Kidney (tissue), 14 donors: ENCODE results near the gene YPEL2. TPM values are rescaled to one million over a fixed set of nuclear protein-coding genes. Genes with fewer than 3 reads are reported as not detected.

Experiments used
- DNase-seq, 5 donors: peaks; one replicate each; pipeline ENCODE4 v3.0.0-alpha.2; 2013 to 2020
- FAIRE-seq: peaks from 2 replicates; lab custom pipeline; 2012; peaks lifted over from hg19 to GRCh38; lab: Jason Lieb, UNC
- H3K27ac ChIP-seq, 2 donors: one replicate each; pipeline ENCODE4 v1.7.0; 2013; ENCODE audit warnings: low read depth in 2 of 2, low read length in 2 of 2, inconsistent platforms in 1 of 2
- H3K27me3 ChIP-seq: one replicate; pipeline ENCODE4 v1.7.1; 2013; ENCODE audit warnings: low read length, inconsistent platforms; ENCODE audit not compliant: control insufficient read depth, insufficient read depth
- H3K36me3 ChIP-seq, 3 donors: one replicate each; pipeline versions ENCODE4 v1.7.0 to v1.7.1; 2013; ENCODE audit warnings: low read length in 3 of 3, control low read depth in 1 of 3, inconsistent platforms in 1 of 3; ENCODE audit not compliant: insufficient read depth in 3 of 3, control insufficient read depth in 2 of 3
- H3K4me1 ChIP-seq, 3 donors: one replicate each; pipeline versions ENCODE4 v1.7.0 to v1.7.1; 2013; ENCODE audit warnings: low read length in 3 of 3, inconsistent platforms in 1 of 3, low read depth in 1 of 3; ENCODE audit not compliant: control insufficient read depth in 2 of 3, insufficient read depth in 2 of 3
- H3K4me3 ChIP-seq, 3 donors: one replicate each; pipeline versions ENCODE4 v1.7.0 to v1.8.1; 2013; ENCODE audit warnings: low read length in 3 of 3, control low read depth in 1 of 3, inconsistent platforms in 1 of 3
- H3K9ac ChIP-seq, 3 donors: one replicate each; pipeline versions ENCODE4 v1.7.0 to v1.7.1; 2013; ENCODE audit warnings: low read length in 3 of 3, control low read depth in 1 of 3, inconsistent platforms in 1 of 3
- H3K9me3 ChIP-seq, 3 donors: one replicate each; pipeline versions ENCODE4 v1.7.0 to v1.7.1; 2013; ENCODE audit warnings: low read length in 3 of 3, control low read depth in 1 of 3, inconsistent platforms in 1 of 3; ENCODE audit not compliant: control insufficient read depth in 2 of 3, insufficient read depth in 1 of 3
- CTCF ChIP-seq: IDR thresholded peaks from 3 replicates; pipeline ENCODE4 v1.5.1; 2012; ENCODE audit warnings: mild to moderate bottlenecking, moderate library complexity, borderline replicate concordance; ENCODE audit not compliant: insufficient read depth; ENCODE audit errors: extremely low read depth
- intact Hi-C: fragments of 100-400 bp; cut with DNase I; formaldehyde crosslinking; loops from one replicate; pipeline ENCODE4 v1.11.1; 2022
- polyA plus RNA-seq: library from polyadenylated mRNA; stranded (reverse); fragments of 350-450 nt; fragmentation: Illumina TruSeq; extraction: RNeasy Lipid Tissue Mini Kit (QIAGEN cat#74804); gene quantifications from one replicate; pipeline ENCODE4 v1.2.3, GENCODE V29; 2014; ENCODE audit warnings: low read depth, low replicate concordance; ENCODE audit not compliant: insufficient read depth
- total RNA-seq: library from RNA; stranded (reverse); fragmentation: NEBNext Ultra II Directional; extraction: Animal tissue kit (Norgen Biotek cat#: 25700); gene quantifications from one replicate; pipeline ENCODE4 v1.2.1, GENCODE V29; 2021
- donor health status: control.
- donor health status: control.
- donor health status: control.
- donor health status: control.
- donor health status: control.
- donor health status: DM: yes; HTN: yes; CAD: no.
- donor health status: Normal renal cell carcinoma (clear cell type).

Gene YPEL2
- total and polyA plus RNA-seq, 2 donors from 2014 or later, result 9.0 to 53.6 TPM

GRCh38 chr17:59335685-59336084 lies 4.2 kb downstream of the YPEL2 start:
- no peak for TF ChIP-seq CTCF
- no peak overlapping the region for H3K4me3 ChIP-seq
- no peaks in the 10 kb centered on the region for H3K9me3 ChIP-seq
- no peaks in the 10 kb centered on the region for H3K27me3 ChIP-seq
- H3K36me3 ChIP-seq, result no peaks in the 10 kb centered on the region
- DNase-seq (no peak), FAIRE-seq (no peak)
- no peak overlapping the region for H3K9ac ChIP-seq
- intact Hi-C loops, result no loop called here
- H3K4me1 ChIP-seq, result peaks cover 4 to 31% (median 29%) of the 10 kb centered on the region in 3 donors
- H3K27ac ChIP-seq, result no peak overlapping the region

GRCh38 chr17:59337741-59338299 lies 6.4 kb downstream of the YPEL2 start:
- intact Hi-C loops, result no loop called here
- no peaks in the 10 kb centered on the region for H3K36me3 ChIP-seq
- FAIRE-seq (no peak), DNase-seq (no peak)
- no peak overlapping the region for H3K9ac ChIP-seq
- H3K4me3 ChIP-seq, result no peak overlapping the region
- peaks cover 4 to 45% (median 42%) of the 10 kb centered on the region in 3 donors for H3K4me1 ChIP-seq
- H3K27me3 ChIP-seq, result no peaks in the 10 kb centered on the region
- H3K9me3 ChIP-seq, result no peaks in the 10 kb centered on the region
- TF ChIP-seq CTCF, result no peak
- no peak overlapping the region for H3K27ac ChIP-seq

GRCh38 chr17:59338498-59338897 lies 7.0 kb downstream of the YPEL2 start:
- Histone ChIP-seq H3K9ac (no peak overlapping the region), H3K9me3 (no peaks in the 10 kb centered on the region), H3K4me1 (peaks cover 4 to 47% (median 40%) of the 10 kb centered on the region in 3 donors), H3K27ac (no peak overlapping the region), H3K27me3 (no peaks in the 10 kb centered on the region), H3K36me3 (no peaks in the 10 kb centered on the region), H3K4me3 (no peak overlapping the region)
- TF ChIP-seq CTCF, result no peak
- FAIRE-seq (no peak), DNase-seq (peak in 2 of 5 donors; percentile 20 to 42)
- intact Hi-C loops, result no loop called here

GRCh38 chr17:59341922-59342321 lies 10.5 kb downstream of the YPEL2 start:
- Histone ChIP-seq H3K9ac (peak overlapping the region in 1 of 3 donors; percentile 14), H3K4me1 (peaks cover 4 to 36% (median 35%) of the 10 kb centered on the region in 3 donors), H3K4me3 (no peak overlapping the region), H3K36me3 (no peaks in the 10 kb centered on the region), H3K9me3 (no peaks in the 10 kb centered on the region), H3K27me3 (no peaks in the 10 kb centered on the region), H3K27ac (no peak overlapping the region)
- TF ChIP-seq CTCF, result no peak
- FAIRE-seq (no peak), DNase-seq (no peak)
- intact Hi-C loops, result no loop called here
